Caco-2 (cell line): ENCODE measurements around the gene FANCC. TPM values are rescaled to one million over a fixed set of nuclear protein-coding genes. Genes with fewer than 3 reads are reported as not detected.

Experiments used
- BruUV-seq: library from RNA; stranded (reverse); fragments of 400-500 nt; replicated peaks from 2 replicates; lab custom pipeline; 2021; lab: Mats Ljungman, UMichigan
- CTCF ChIA-PET: fragments of 300-600 bp; sonication (Branson Sonifier 250); formaldehyde crosslinking; loops from one replicate; lab custom pipeline; 2022; ENCODE audit warnings: antibody characterized with exemption; lab: Charles Lee
- POLR2A ChIA-PET: fragments of 300-600 bp; sonication (Branson Sonifier 250); formaldehyde crosslinking; loops from one replicate; lab custom pipeline; 2022; ENCODE audit warnings: antibody characterized with exemption; lab: Charles Lee
- DNase-seq, 2 experiments: peaks; one replicate each; pipeline versions ENCODE4 v3.0.0 to v3.0.0-alpha.2; 2020 to 2022
- H3K27me3 ChIP-seq: replicated peaks from 2 replicates; pipeline ENCODE4 v1.6.0; 2011; ENCODE audit warnings: low read length; ENCODE audit not compliant: control insufficient read depth, insufficient read depth
- H3K36me3 ChIP-seq: 2 replicates; pipeline ENCODE4 v1.5.1; 2011; ENCODE audit warnings: low read length; ENCODE audit not compliant: control insufficient read depth, insufficient read depth
- H3K4me1 ChIP-seq: fragments of 250-450 bp; sonication (Bioruptor Pico); 2 replicates; pipeline ENCODE4 v1.5.1; 2020; ENCODE audit warnings: mild to moderate bottlenecking
- H3K4me3 ChIP-seq: 2 replicates; pipeline ENCODE4 v1.5.1; 2011; ENCODE audit warnings: low read depth, mild to moderate bottlenecking, control low read depth, low read length
- H3K9me3 ChIP-seq: fragments of 250-450 bp; sonication (Bioruptor Pico); 2 replicates; pipeline ENCODE4 v1.5.1; 2020; ENCODE audit warnings: mild to moderate bottlenecking, moderate library complexity
- H3K27ac Mint-ChIP-seq: one replicate; pipeline ENCODE4 v1.8.0; 2022; ENCODE audit warnings: mixed read lengths; ENCODE audit not compliant: unreplicated experiment
- H3K27me3 Mint-ChIP-seq: one replicate; pipeline ENCODE4 v1.8.0; 2022; ENCODE audit warnings: mixed read lengths; ENCODE audit not compliant: insufficient read depth, unreplicated experiment
- H3K36me3 Mint-ChIP-seq: one replicate; pipeline ENCODE4 v1.8.0; 2022; ENCODE audit warnings: mild to moderate bottlenecking, mixed read lengths; ENCODE audit not compliant: insufficient read depth, unreplicated experiment
- H3K4me1 Mint-ChIP-seq: one replicate; pipeline ENCODE4 v1.8.0; 2022; ENCODE audit warnings: low read depth, mixed read lengths; ENCODE audit not compliant: unreplicated experiment
- H3K4me3 Mint-ChIP-seq: one replicate; pipeline ENCODE4 v1.8.0; 2022; ENCODE audit warnings: mild to moderate bottlenecking, moderate library complexity, mixed read lengths; ENCODE audit not compliant: unreplicated experiment
- H3K9me3 Mint-ChIP-seq: one replicate; pipeline ENCODE4 v1.8.0; 2022; ENCODE audit warnings: mixed read lengths; ENCODE audit not compliant: unreplicated experiment
- intact Hi-C: fragments of 100-400 bp; cut with micrococcal nuclease; formaldehyde crosslinking; loops from one replicate; pipeline ENCODE4 v1.10.0; 2022; ENCODE audit not compliant: unreplicated experiment
- total RNA-seq: library from RNA; stranded (reverse); gene quantifications from 2 replicates; pipeline ENCODE4 v1.2.3, GENCODE V29; 2022
- TF ChIP-seq, protein P1 (sequence below), 2 experiments: fragments of 200-600 bp in 1 of 2; IDR thresholded peaks; 1 replicate in 1 of 2; 2 replicates in 1 of 2; pipeline versions ENCODE4 v1.5.1 to v1.8.0; 2011 to 2022; ENCODE audit warnings: antibody characterized with exemption in 1 of 2, control low read depth in 1 of 2, inconsistent platforms in 1 of 2, low read depth in 1 of 2, low read length in 1 of 2, mild to moderate bottlenecking in 1 of 2, moderate library complexity in 1 of 2; ENCODE audit not compliant: insufficient read depth in 1 of 2, severe bottlenecking in 1 of 2, unreplicated experiment in 1 of 2

Gene FANCC
- total RNA-seq, 1 experiment from 2014 or later: 29.2 TPM

DNA sequence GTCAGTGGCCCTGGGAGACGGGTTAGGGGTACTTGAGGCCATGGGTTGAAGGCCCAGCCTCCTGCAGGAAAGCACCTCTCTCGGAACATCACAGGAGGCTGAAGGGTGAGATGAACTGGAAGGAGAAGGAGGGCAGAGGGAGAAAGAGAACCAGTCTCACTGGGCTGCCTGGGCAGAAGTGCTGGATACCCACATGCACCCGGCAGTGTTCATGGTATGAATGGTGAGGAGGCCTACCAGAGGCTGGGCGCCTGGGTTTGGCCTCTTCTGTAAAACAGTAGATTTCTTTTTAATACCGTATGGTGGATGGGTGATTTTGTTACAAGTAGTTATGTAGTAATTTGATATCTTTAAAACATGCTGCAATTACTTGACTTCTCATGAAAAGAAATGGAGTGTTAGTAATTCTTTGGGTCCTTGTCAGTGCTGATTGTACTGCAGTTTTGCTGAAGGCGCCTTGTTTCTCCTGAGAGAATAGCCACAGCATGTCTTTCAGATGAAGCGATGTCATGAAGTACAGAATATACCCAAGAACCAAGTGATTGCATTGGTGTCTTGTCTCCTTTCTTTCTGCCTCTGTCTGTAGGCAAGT is 258.6 kb downstream of the FANCC start:
- H3K27ac Mint-ChIP-seq: peak overlapping the region; percentile 90
- Histone ChIP-seq H3K27me3 (no peaks in the 10 kb centered on the region), H3K9me3 (no peaks in the 10 kb centered on the region), H3K36me3 (peaks cover 7% of the 10 kb centered on the region; the same call in 1 of the 2 replicates), H3K4me1 (peaks cover 34% of the 10 kb centered on the region), H3K4me3 (no peak overlapping the region)
- ChIA-PET POLR2A (no interaction called here), CTCF (no interaction called here)
- BruUV-seq: no TSS peak
- peaks cover 52% of the 10 kb centered on the region for H3K4me1 Mint-ChIP-seq
- H3K27me3 Mint-ChIP-seq: no peaks in the 10 kb centered on the region
- intact Hi-C loops: loop anchor here (5.0 kb wide), 1 partner anchor 392 kb away; no protein-coding TSS in a partner anchor
- no peak for DNase-seq
- TF ChIP-seq, protein P1, sequence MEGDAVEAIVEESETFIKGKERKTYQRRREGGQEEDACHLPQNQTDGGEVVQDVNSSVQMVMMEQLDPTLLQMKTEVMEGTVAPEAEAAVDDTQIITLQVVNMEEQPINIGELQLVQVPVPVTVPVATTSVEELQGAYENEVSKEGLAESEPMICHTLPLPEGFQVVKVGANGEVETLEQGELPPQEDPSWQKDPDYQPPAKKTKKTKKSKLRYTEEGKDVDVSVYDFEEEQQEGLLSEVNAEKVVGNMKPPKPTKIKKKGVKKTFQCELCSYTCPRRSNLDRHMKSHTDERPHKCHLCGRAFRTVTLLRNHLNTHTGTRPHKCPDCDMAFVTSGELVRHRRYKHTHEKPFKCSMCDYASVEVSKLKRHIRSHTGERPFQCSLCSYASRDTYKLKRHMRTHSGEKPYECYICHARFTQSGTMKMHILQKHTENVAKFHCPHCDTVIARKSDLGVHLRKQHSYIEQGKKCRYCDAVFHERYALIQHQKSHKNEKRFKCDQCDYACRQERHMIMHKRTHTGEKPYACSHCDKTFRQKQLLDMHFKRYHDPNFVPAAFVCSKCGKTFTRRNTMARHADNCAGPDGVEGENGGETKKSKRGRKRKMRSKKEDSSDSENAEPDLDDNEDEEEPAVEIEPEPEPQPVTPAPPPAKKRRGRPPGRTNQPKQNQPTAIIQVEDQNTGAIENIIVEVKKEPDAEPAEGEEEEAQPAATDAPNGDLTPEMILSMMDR (IDR thresholded peaks at IDR 0.05; ENCODE audit: insufficient read depth in 1 of 2, low read depth in 1 of 2, low read length in 1 of 2, severe bottlenecking in 1 of 2, unreplicated experiment in 1 of 2): no peak
- no peaks in the 10 kb centered on the region for H3K9me3 Mint-ChIP-seq
- peak overlapping the region; percentile 18 for H3K4me3 Mint-ChIP-seq
- peaks cover 60% of the 10 kb centered on the region for H3K36me3 Mint-ChIP-seq

DNA sequence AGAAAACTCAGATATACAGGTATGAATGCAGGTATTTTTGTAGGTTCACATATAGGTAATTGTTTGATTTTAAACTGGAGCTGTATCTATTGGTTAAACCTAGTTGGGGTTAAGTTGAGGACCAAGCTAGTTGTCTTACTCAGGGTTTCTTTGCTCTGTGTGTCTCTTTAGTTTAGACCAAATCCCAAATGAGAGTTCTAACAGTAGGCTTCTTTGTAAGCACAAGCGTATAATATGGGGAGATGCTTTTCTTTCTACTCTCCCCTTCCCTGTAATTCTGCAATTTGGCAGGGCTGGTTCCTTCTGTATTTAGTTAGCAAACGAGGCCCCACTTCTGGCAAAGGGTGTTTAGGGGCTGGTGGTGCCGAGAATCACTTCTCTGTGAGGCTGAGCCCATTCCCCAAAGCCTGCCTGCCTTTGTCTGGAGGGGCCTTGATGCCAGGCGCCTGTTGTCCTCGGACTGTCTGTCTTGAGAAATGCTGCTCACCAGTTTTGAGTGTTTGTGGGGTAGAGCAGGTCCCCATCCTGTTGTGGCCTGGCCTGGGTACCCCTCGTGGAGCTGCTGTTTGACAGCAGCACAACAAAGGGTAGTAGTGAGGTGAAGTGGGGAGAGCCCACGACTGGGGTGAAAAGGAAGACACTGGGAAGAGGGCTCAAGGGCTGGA is 259.3 kb downstream of the FANCC start:
- H3K27me3 ChIP-seq: no peaks in the 10 kb centered on the region
- no peaks in the 10 kb centered on the region for H3K27me3 Mint-ChIP-seq
- H3K4me3 ChIP-seq: no peak overlapping the region
- peaks cover 46% of the 10 kb centered on the region for H3K4me1 Mint-ChIP-seq
- peaks cover 59% of the 10 kb centered on the region for H3K36me3 Mint-ChIP-seq
- H3K27ac Mint-ChIP-seq: peak overlapping the region; percentile 90
- intact Hi-C loops: loop anchor here (5.0 kb wide), 1 partner anchor 391 kb away; no protein-coding TSS in a partner anchor
- TSS peak; percentile 35 for BruUV-seq
- no peak for DNase-seq
- CTCF ChIA-PET: interaction anchor here (1.1 to 2.0 kb wide), 3 partner anchors 15 to 389 kb away, joined by 6 to 8 read pairs (median 8); no protein-coding TSS in a partner anchor
- POLR2A ChIA-PET: interaction anchor here (0.5 kb wide), 1 partner anchor 258 kb away, joined by 3 read pairs; no protein-coding TSS in a partner anchor
- H3K36me3 ChIP-seq: peaks cover 4% of the 10 kb centered on the region; the same call in 1 of the 2 replicates
- peaks cover 28% of the 10 kb centered on the region for H3K4me1 ChIP-seq
- H3K9me3 ChIP-seq: no peaks in the 10 kb centered on the region
- TF ChIP-seq, protein P1 (IDR thresholded peaks at IDR 0.05; ENCODE audit: insufficient read depth in 1 of 2, low read depth in 1 of 2, low read length in 1 of 2, severe bottlenecking in 1 of 2, unreplicated experiment in 1 of 2): no peak
- H3K9me3 Mint-ChIP-seq: no peaks in the 10 kb centered on the region
- H3K4me3 Mint-ChIP-seq: peak overlapping the region; percentile 72

DNA sequence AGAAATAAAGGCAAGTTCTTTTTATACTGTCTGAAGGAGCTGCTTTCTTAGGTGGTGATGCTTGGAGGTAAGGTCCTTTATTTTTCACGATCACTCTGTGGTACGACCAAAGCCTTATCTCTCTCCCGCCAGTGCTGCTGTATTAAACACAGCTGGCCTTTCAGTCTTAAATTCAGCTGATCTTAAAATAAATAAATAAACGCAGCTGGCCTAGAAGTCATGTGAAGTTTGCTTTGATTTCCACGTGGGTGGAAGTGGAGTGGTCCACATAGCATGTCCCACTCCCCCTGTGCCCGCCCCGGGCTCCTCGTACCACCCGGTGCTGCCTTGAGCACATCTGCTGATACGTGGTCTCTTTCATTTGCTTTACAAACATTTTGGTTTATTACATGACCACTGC is 260.4 kb downstream of the FANCC start:
- no peaks in the 10 kb centered on the region for H3K9me3 Mint-ChIP-seq
- no peaks in the 10 kb centered on the region for H3K27me3 Mint-ChIP-seq
- H3K27me3 ChIP-seq: no peaks in the 10 kb centered on the region
- H3K9me3 ChIP-seq: no peaks in the 10 kb centered on the region
- H3K4me3 ChIP-seq: no peak overlapping the region; the same call in 1 of the 2 replicates
- TF ChIP-seq, protein P1 (IDR thresholded peaks at IDR 0.05; ENCODE audit: insufficient read depth in 1 of 2, low read depth in 1 of 2, low read length in 1 of 2, severe bottlenecking in 1 of 2, unreplicated experiment in 1 of 2): no peak
- ChIA-PET CTCF (interaction anchor here (0.6 to 2.0 kb wide), 3 partner anchors 16 to 266 kb away, joined by 5 to 8 read pairs (median 6); no protein-coding TSS in a partner anchor), POLR2A (interaction anchor here (1.4 kb wide), 1 partner anchor 26 kb away, joined by 7 read pairs; no protein-coding TSS in a partner anchor)
- H3K4me3 Mint-ChIP-seq: peak overlapping the region; percentile 72
- BruUV-seq: no TSS peak
- DNase-seq: peak; percentile 80 to 84
- peaks cover 50% of the 10 kb centered on the region for H3K36me3 Mint-ChIP-seq
- peak overlapping the region; percentile 90 for H3K27ac Mint-ChIP-seq
- intact Hi-C loops: loop anchor here (1.0 to 5.0 kb wide), 3 partner anchors 22 to 390 kb away; no protein-coding TSS in a partner anchor
- H3K4me1 Mint-ChIP-seq: peaks cover 44% of the 10 kb centered on the region
- peaks cover 1% of the 10 kb centered on the region; the same call in 1 of the 2 replicates for H3K36me3 ChIP-seq
- H3K4me1 ChIP-seq: peaks cover 28% of the 10 kb centered on the region
